GM19328 (cell line): Measurements from ENCODE around the gene TMEM171.

Source experiments
- ATAC-seq: cut with Tn5 transposase; IDR thresholded peaks from one replicate; pipeline ENCODE4 v1.9.1; 2021; ENCODE audit warnings: mild to moderate bottlenecking, moderate library complexity; ENCODE audit not compliant: unreplicated experiment

Gene TMEM171

DNA sequence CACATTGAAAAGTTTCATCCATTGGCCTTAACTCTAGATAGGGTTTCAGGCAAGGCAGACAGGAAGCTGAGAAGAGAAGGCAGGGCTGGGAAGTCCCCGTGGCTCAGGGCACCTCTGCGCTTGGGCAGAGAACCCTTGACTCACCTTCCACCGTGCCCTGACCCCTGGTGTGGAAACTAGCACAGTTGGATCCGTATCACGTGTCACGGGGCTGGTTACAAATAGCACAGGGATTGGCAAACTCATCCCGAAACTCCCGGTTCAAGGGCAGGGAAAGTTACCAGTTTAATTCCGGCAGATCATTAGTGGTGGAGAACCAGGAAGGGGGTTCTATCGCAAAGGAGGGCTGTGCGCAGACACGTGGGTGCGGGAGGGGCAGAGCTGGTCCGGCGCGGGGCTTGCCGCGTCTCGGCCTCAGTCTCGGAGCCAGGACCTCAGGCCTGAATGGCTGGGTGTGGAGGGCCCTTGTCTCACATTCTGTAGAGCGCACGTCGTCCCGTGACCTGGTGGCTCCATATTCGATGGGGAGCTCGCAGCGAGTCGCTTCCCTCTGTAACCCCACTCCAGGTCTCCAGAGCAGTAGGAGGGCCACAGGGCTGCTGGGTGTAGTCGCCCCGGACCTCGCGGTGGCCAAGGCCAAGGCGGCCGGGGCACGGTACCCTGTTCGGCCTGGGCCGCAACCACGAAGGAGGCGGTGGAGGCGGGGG, 771 bp upstream of the TMEM171 start:
- no peak for ATAC-seq

DNA sequence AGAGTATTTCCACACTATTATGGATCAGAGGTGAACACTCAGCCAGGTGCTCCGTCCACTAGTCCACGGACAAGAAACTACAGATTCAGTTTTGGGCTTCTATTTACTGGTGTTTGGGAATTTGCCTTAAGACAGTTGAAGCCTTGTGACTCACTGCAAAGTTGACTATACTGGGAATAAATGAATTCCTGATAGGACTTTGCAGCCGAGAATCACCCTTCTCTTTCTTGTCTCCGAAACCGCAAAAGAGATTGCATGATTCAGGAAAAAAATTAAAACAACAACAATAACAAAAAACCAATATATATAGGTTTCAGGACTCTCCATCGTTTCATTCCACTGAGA, 716 bp downstream of the TMEM171 start:
- no peak for ATAC-seq

DNA sequence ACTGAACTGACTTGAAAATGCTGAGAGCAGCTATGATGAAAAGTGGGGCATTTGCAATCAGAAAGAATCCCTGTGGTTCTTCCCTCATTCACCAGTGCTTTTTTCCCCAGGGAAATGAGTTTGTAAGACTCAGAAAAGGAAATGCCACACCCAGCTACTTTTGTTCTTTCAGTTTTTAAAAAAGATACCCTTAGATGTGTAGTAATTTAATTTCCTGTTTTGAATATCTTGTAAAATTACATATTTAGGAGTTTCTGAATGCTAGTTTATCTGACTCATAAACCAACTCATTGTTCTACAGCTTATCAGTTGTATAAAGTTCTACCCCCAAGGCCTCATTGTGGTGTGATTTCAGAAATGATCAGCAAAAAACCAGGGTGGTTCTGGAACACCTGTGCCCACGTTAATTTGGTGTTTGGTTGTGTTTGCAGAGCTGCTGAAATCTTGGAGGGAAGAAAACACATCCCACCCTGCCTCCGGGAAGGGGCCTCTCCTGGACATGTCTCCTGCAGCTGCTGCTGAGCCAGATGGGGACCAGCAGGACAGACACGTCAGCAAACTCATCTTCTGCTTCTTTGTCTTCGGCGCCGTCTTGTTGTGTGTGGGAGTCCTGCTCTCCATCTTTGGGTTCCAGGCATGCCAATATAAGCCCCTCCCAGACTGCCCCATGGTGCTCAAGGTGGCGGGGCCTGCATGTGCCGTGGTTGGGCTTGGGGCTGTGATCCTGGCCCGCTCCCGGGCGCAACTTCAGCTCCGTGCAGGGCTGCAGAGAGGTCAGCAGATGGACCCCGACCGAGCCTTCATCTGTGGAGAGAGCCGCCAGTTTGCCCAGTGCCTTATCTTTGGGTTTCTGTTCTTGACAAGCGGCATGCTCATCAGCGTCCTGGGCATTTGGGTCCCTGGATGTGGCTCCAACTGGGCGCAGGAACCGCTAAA, 2.8 kb downstream of the TMEM171 start:
- ATAC-seq, result no peak

DNA sequence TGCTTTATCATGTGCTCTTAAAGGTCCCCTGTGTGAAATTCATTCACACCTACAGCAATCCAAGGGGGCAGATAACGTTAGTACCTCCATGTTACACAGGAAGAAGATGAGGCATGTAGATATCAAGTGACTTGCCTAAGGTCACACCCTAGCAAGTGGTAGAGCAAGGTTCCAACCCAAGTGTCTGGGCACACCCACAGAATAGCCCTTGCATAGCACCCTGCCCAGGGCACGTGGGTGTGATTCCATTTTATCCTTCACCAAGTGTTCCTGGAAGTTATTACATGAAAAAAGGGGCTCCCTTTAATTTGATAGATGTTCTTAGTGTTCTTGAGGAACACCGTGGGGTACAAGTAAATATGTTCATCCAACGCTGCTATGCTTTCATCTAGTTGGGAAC, 4.9 kb downstream of the TMEM171 start:
- no peak for ATAC-seq

DNA sequence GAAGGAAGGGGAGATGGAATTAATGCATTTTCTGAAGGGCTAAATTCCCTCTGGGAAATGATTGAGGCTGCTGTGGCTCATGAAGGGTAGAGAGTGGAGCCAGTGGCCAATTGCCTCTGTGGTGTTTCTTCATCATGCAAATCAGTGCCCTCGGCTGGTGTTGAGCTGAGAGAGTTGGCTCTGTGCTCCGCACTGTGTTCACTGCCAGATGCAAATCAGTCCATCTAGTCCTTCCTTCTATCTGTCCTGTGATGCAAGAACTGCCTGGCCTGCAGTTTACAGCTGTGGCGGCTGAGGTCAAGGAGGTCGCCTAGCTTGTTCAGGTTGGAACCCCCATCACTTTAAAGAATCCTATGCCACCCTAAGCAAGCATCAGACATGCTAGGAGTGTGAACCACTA, 6.0 kb downstream of the TMEM171 start:
- no peak for ATAC-seq

DNA sequence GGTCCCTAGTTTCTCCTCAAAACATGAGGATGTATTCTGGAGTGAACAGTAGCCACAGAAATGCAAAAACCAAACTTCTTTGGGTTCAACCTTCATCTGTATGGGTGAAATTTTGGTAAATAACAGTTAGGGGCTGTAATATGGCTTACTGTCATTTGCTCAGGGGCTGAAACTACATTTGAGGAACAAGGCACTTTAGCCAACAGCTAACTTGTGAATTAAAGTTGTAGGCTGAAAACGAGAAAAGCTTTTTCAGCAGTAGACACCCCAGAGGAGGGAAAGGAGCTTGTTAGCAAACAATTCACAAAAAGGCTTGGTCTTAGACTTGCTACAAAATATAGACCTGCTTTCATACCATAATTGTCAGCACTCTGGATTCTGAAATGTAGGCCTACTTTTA, 6.6 kb downstream of the TMEM171 start:
- ATAC-seq, result no peak

DNA sequence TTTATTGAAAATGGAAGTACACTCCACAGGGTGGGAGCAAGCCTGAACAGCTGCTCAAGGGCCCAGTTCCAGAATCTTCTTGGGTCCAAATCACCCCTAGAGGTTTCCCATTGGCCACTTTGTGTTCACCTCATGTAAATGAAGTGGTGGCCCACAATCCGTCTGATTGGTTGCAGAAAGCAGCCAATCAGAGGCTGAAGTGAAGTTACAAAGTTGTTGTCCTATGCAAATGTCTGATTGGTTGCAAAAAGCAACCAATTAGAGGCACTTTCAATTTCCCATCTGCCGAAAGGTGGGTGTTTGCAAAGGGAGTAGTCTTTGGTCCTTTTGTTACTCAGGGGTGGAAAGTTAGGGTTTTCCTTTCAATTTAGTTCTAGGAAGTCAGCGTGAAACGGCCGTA, 8.8 kb downstream of the TMEM171 start:
- no peak for ATAC-seq

DNA sequence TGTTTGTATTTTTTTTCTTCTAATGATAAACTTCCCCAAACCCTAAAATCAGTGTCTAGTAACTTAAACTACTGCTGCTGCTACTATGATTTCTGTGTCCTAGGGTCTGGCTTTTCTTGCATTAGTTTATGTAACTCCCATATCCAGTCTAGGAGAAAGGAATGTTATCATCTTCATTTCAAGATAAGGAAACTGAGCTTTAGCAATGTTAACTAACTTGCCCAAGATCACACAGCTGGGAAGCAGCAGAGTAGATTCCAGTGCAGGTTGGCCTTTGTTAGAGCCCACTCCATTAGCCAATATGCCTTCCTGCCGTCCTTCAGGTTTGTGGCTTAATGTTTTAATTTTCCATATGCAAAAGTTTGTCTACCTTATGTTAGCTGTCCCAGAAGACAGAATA, 10.4 kb downstream of the TMEM171 start:
- ATAC-seq, result no peak

DNA sequence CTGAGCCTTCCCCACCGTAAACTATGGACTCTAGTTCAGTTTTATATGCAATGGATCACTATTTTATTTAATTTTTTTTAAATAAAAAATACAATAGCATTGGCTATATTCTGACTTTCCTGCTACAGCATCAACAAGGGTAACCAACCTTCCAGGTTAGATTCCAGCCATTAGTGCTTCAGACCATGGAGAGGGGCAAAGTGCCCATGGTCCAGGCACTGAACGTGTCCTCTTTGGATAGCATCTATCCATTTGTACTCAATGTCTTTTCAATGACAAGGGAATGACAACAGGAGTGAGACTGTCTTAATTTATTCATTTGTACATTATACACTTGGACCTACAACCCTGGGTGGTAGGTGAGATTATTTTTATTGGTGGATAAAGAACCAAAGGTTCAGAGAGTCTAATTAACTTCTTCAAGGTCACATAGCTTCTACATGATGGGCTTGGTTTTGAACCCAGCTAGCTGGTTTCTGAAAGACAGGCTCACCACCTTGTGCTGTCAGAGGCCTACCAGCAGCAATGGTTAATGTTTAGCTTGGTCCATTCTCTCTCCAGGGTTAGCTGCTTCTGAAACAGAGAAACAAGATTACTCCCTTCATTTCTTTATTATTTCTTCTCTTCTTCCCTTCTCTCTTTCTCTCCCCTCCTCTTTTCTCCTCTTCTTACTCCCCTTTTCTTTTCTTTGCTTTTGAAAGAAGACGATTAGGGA, 11.5 kb downstream of the TMEM171 start:
- no peak for ATAC-seq

DNA sequence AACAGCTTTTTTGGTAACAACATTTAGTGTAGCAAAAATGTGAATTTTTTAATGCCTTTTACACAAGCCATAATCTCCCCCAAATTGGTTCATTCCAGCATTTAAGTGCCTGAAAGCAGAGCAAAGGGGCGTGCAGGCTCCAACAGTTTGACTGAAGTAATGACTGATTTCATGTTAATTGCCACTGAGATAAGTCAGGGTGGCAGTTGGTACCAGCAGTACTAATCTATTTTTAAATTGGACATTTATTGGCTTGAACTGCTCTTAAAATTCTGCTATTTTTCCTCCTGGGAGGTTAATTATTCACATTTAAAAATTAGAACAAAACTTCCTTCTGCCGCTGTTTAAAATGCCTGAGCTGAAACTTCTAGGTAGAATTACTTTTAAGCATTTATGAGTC, 12.4 kb downstream of the TMEM171 start:
- ATAC-seq, result no peak

DNA sequence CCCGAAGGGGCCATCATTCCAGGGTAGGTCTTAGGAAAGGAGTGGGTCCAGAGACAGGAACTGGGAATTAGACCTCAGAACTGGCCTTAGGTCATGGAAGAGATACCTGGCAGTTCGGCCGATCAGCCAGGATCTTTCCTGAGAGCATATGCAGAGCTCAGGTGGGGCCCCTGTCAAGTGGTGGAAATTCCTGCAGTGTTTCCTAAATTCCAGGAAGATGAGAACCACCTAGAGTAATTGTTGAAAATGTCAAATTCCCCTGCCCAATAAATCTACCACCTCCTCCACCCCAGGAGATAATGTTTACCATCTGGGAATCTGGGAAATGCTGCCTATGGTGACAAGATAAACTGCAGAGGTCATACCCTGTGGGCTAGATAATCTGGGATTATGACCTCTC, 14.6 kb downstream of the TMEM171 start:
- no peak for ATAC-seq

DNA sequence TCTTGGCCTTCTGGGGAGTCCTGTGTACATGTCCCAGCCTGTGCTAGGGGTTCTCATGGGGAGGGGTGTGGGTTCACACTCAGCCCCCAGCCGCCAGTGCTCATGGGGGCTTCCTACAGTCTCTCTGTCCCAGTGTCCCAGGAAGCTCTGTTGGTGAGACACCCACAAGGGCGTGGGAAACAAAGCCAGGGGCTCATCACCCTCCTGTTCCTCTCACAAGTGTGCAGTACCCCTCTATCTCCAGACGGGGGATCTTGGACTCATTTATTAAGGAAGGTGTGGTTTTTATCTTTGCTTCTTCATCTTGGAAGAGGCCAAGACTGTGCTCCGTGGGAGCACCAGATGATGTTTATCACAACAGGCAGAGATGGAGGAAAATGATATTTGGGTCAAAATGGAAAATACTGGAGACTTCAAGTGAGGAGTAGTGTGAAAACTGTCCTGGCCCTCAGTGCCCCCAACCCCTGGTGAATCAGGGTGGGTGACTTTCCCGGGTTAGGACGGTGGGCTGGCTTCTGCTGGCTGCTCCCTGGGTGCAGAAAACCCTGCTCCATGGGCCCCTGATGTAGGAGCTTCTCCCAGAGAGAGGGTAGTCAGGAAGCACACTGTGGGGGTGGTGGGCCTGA, 15.2 kb downstream of the TMEM171 start:
- ATAC-seq, result no peak

DNA sequence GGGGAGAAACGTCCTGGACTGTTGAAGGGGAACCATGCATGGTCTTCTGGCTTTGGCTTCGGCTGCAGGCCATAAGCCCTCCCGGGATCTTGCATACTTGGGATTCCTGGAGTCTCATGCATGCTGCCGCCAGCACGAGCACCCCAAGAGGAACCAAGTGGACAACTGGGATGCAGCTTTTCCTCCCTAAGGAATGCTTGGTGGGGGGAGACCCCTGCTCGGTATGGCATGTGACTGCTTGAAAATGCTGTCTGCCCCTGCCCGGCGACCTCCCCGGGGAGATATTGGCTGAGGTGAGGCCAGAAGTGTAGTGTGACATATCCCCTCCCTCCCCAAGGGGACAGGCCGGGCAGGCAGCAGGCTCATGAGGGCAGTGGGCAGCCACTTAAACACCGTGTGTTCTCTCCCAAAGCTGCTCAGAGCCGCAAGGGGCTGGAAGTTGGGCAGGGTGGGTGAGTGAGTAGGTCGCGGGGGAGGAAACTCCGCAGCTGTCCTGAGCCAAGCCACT, 15.7 kb downstream of the TMEM171 start:
- ATAC-seq, result no peak

DNA sequence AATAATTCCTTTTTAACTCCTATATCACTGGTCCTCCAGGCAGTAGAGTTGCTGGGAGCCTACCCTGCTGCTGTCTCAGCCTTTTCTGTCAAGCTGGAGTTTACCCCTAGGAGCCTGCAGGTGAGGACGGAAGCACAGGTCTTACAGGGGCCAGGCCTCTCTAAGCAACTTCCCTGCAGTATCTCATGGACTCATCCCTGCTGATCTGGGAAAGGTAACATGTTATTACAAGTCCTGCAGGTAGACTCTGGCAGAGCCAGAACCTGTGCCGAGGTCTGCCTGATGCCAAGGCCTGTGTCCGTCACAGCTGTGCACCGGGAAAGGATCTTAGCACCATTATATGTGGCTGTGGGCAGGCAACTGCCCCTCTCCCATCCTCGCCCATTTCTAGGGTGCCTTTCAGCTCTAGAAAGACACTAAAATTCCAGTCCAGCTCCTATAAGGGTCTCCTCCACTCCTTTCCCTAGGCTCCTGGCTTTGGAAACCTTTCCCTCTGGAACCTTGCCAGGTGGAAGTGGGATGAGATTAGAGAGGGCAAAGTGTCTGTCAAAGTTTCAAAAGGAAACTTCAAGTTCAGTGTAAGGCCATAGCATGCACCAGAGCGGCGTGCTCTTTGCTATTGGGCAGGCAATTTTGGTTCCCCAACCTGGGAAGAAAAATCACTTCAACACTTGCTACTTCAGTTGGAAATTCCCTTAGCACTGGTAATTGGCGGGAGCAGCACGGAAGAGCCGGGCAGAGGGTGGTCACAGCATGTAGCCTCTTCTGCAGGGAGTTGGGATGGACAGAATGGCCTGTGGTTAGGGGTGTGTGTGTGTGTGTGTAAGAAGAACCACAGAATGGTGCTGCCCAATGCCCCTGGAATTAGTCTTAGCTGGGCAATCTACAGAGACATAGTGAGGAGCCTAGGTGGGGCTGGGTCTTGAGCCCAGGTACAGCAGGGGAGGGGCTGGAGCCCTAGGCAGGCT, 17.5 kb downstream of the TMEM171 start:
- no peak for ATAC-seq

DNA sequence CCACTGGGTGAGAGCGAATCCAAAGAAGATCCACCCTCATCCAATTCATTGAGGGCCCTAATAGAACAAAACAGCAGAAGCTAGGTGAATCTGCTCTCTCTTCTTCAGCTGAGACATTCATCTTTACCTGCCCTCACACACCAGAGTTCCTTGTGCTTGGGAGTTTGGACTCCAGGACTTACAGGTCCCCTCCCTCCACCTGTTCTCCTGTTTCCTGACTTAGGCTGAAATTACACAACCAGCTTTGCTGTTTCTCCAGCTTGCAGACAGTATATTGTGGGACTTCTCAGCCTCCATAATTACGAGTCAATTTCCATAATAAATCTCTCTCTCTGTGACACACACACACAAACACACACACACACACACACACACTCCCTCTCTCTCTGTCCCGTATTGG, 19.1 kb downstream of the TMEM171 start:
- no peak for ATAC-seq

DNA sequence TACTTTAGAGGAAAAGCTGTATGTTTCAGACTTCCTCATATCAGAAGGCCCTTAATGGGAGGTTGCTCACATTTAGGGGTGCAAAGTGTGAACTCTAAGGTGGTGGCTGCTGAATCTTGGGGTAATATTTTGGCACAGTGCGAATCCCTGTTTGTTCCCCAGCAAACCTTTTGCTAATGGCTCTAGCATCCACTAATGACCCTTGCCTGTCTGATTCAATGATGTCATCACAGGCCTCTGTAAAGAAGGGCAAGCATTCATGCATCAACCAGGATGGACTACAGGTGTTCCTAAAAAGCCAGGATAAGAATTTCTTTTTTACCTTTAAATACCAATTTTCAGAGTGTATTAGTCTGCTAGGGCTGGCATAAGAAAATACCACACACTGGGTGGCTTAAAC, 20.4 kb downstream of the TMEM171 start:
- ATAC-seq, result no peak

DNA sequence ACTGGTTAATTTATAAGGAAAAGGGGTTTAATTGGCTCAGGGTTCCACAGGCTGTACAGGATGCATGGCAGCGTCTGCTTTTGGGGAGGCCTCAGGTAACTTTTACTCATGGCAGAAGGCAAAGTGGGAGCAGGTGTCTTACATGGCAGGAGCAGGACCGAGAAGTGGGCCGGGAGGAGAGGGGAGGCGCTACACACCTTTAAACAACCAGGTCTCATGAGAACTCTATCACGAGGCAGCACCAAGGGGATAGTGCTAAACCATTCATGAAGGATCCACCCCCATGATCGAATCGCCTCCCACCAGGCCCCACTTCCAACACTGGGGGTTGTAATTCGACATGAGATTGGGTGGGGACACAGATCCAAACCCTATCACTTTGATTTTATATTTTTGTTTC, 21.7 kb downstream of the TMEM171 start:
- no peak for ATAC-seq

DNA sequence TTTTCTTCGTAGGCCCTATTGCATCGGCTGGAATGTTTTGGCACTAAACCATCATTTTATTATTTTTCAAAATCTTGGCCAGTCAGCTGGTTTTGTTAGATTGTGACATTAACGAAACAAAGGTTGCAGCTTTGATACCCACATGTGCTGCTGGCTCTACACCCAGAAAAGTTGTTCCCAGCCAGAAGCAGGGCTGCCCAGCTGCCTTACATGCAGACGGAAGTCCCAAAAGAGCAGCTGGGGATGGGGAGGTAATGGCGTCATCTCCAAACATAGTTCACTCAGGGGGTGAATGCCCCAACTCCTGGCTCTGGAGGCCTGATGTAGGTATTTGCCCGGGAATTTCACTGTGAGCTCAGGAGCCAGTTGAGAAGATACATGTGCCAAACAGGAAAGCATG, 23.3 kb downstream of the TMEM171 start:
- no peak for ATAC-seq

DNA sequence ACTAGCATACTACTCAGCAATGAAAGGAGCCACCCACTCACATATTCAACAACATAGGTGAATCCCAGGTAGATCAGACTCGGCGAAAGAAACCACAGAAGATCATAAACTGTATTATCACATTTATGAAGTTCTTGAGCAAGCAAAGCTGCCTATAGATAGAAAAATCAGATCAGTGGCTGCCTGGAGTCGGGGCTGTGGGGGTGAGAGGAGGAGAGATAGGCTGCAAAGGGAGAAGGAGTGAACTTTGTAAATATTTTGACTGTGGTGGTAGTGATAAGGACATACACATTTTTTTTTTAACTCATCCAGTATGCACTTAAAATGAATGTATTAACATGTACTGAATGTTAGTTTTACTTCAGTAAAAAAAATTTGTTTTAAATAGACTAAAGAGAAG, 29.2 kb downstream of the TMEM171 start:
- no peak for ATAC-seq

DNA sequence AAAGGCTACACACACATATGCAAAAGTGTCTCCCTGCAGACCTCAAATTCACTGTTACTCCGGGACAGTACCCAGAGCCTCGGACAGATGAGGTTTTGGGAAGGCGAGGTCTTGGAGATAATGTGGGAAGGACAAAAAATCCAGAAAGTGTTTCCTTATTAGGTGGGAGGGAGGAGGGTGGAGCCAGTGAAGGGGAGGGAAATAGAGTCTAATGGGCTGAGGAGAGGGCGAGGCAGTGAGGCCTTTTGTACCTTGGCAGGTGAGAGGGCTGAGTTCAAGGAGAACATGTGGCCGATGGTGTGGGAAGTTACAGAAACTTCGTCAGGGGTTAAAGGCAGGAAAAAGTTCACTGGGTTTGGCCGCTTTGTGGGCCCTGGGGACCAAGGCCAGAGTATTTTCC, 30.5 kb downstream of the TMEM171 start:
- no peak for ATAC-seq
